Trophoblast cell (in vitro differentiated cells and primary cell): ENCODE measurements around the gene STIM1.

Experiments
- DNase-seq, 2 donors: peaks; one replicate each; pipeline ENCODE4 v3.0.0-alpha.2; 2016
- H2AFZ ChIP-seq: 2 replicates; pipeline ENCODE4 v1.6.1; 2013; ENCODE audit warnings: low read length, moderate library complexity, mild to moderate bottlenecking; ENCODE audit not compliant: insufficient read depth, poor library complexity
- H2AK5ac ChIP-seq: 2 replicates; pipeline ENCODE4 v1.6.1; 2013; ENCODE audit warnings: mild to moderate bottlenecking, low read length
- H2BK120ac ChIP-seq: 2 replicates; pipeline ENCODE4 v1.6.1; 2013; ENCODE audit warnings: low read length, mild to moderate bottlenecking, moderate library complexity; ENCODE audit not compliant: insufficient read depth, poor library complexity
- H2BK12ac ChIP-seq: 2 replicates; pipeline ENCODE4 v1.6.1; 2013; ENCODE audit warnings: mild to moderate bottlenecking, low read length, moderate library complexity
- H2BK5ac ChIP-seq: 2 replicates; pipeline ENCODE4 v1.6.1; 2013; ENCODE audit warnings: low read length, low read depth, moderate library complexity, mild to moderate bottlenecking; ENCODE audit not compliant: poor library complexity
- H3K14ac ChIP-seq: 2 replicates; pipeline ENCODE4 v1.6.1; 2013; ENCODE audit warnings: mild to moderate bottlenecking, low read length
- H3K18ac ChIP-seq: 2 replicates; pipeline ENCODE4 v1.6.1; 2013; ENCODE audit warnings: mild to moderate bottlenecking, low read length
- H3K23ac ChIP-seq: 2 replicates; pipeline ENCODE4 v1.6.1; 2013; ENCODE audit warnings: low read length
- H3K27ac ChIP-seq: 2 replicates; pipeline ENCODE4 v1.5.1; 2013; ENCODE audit warnings: low read depth, mild to moderate bottlenecking, inconsistent platforms, low read length, moderate library complexity
- H3K27me3 ChIP-seq: 2 replicates; pipeline ENCODE4 v1.6.1; 2013; ENCODE audit warnings: inconsistent platforms, mild to moderate bottlenecking, low read length, moderate library complexity; ENCODE audit not compliant: insufficient read depth
- H3K36me3 ChIP-seq, 2 experiments: 1 replicate in 1 of 2; 2 replicates in 1 of 2; pipeline ENCODE4 v1.6.1; 2013; ENCODE audit warnings: low read length in 2 of 2, mild to moderate bottlenecking in 2 of 2, moderate library complexity in 1 of 2; ENCODE audit not compliant: insufficient read depth in 2 of 2, control insufficient read depth in 1 of 2
- H3K4ac ChIP-seq: 2 replicates; pipeline ENCODE4 v1.6.1; 2013; ENCODE audit warnings: low read depth, mild to moderate bottlenecking, low read length, moderate library complexity
- H3K4me1 ChIP-seq, 2 experiments: 1 replicate in 1 of 2; 2 replicates in 1 of 2; pipeline ENCODE4 v1.6.1; 2013; ENCODE audit warnings: low read length in 2 of 2, mild to moderate bottlenecking in 2 of 2, moderate library complexity in 1 of 2; ENCODE audit not compliant: insufficient read depth in 2 of 2, control insufficient read depth in 1 of 2
- H3K4me2 ChIP-seq: 2 replicates; pipeline ENCODE4 v1.6.1; 2013; ENCODE audit warnings: inconsistent platforms, mild to moderate bottlenecking, low read length, moderate library complexity
- H3K4me3 ChIP-seq: 2 replicates; pipeline ENCODE4 v1.5.1; 2013; ENCODE audit warnings: mild to moderate bottlenecking, low read depth, low read length, inconsistent platforms
- H3K79me1 ChIP-seq: one replicate; pipeline ENCODE4 v1.6.1; 2013; ENCODE audit warnings: low read length
- H3K79me2 ChIP-seq: 2 replicates; pipeline ENCODE4 v1.6.1; 2013; ENCODE audit warnings: low read length, mild to moderate bottlenecking; ENCODE audit not compliant: control insufficient read depth, insufficient read depth, poor library complexity
- H3K9ac ChIP-seq: 2 replicates; pipeline ENCODE4 v1.6.1; 2013; ENCODE audit warnings: mild to moderate bottlenecking, low read length
- H3K9me3 ChIP-seq: 2 replicates; pipeline ENCODE4 v1.6.1; 2013; ENCODE audit warnings: low read depth, mild to moderate bottlenecking, control low read depth, inconsistent platforms, low read length; ENCODE audit not compliant: insufficient read depth
- H4K12ac ChIP-seq: 2 replicates; pipeline ENCODE4 v1.6.1; 2013; ENCODE audit warnings: low read depth, mild to moderate bottlenecking, low read length, moderate library complexity
- H4K8ac ChIP-seq: 2 replicates; pipeline ENCODE4 v1.6.1; 2013; ENCODE audit warnings: low read depth, mild to moderate bottlenecking, low read length, moderate library complexity
- H4K91ac ChIP-seq: one replicate; pipeline ENCODE4 v1.6.1; 2013; ENCODE audit warnings: low read depth, mild to moderate bottlenecking, low read length, moderate library complexity
- WGBS: extraction: QIAGEN DNeasy Blood & Tissue Kit; methylation state at CpG from one replicate; pipeline ENCODE4 v1.1.7; 2013; ENCODE audit warnings: missing lambda C conversion rate; ENCODE audit not compliant: insufficient read length, insufficient coverage; ENCODE audit errors: extremely low coverage; 5-methylcytosine and 5-hydroxymethylcytosine counted together

Gene STIM1

GRCh38 chr11:4092026-4092425 is 236.6 kb downstream of the STIM1 start:
- Histone ChIP-seq H3K36me3 (peaks cover 4 to 9% of the 10 kb centered on the region in 2 experiments), H4K8ac (no peak overlapping the region), H2AFZ (no peak overlapping the region), H4K91ac (no peak overlapping the region), H2BK12ac (no peak overlapping the region), H3K79me2 (peaks cover 4% of the 10 kb centered on the region), H3K4ac (no peak overlapping the region), H2BK120ac (no peak overlapping the region), H2BK5ac (no peak overlapping the region), H3K4me3 (peak overlapping the region; percentile 25), H3K18ac (no peak overlapping the region), H2AK5ac (no peak overlapping the region), H3K79me1 (peaks cover 10% of the 10 kb centered on the region), H3K27me3 (no peaks in the 10 kb centered on the region), H3K9me3 (no peaks in the 10 kb centered on the region), H3K4me2 (no peak overlapping the region), H3K4me1 (peaks cover 3 to 7% of the 10 kb centered on the region in 2 experiments), H3K9ac (no peak overlapping the region), H4K12ac (no peak overlapping the region), H3K27ac (no peak overlapping the region), H3K14ac (no peak overlapping the region), H3K23ac (no peak overlapping the region)
- no peak for DNase-seq
- no CpG with 5 or more reads among the region's 2 CpGs for WGBS

- no peaks in the 10 kb centered on the region for H3K9me3 ChIP-seq
- no peak overlapping the region for H2AK5ac ChIP-seq
- H3K23ac ChIP-seq = no peak overlapping the region
- H4K8ac ChIP-seq = peak overlapping the region; percentile 81
- H2BK120ac ChIP-seq = peak overlapping the region; percentile 44
- DNase-seq = no peak
- H3K4me1 ChIP-seq = peaks cover 3 to 7% of the 10 kb centered on the region in 2 experiments
- no CpG with 5 or more reads among the region's 25 CpGs for WGBS
- peak overlapping the region; percentile 80 for H3K4me3 ChIP-seq
- peak overlapping the region; percentile 70 for H3K4me2 ChIP-seq
- no peak overlapping the region for H4K12ac ChIP-seq
- peaks cover 10% of the 10 kb centered on the region for H3K79me1 ChIP-seq
- peak overlapping the region; percentile 4 for H3K14ac ChIP-seq
- peak overlapping the region; percentile 53 for H2AFZ ChIP-seq
- peaks cover 4% of the 10 kb centered on the region for H3K79me2 ChIP-seq
- H2BK5ac ChIP-seq = peak overlapping the region; percentile 4
- H3K27me3 ChIP-seq = no peaks in the 10 kb centered on the region
- no peak overlapping the region for H2BK12ac ChIP-seq
- H3K27ac ChIP-seq = peak overlapping the region; percentile 54
- H3K4ac ChIP-seq = peak overlapping the region; percentile 10
- peaks cover 4 to 9% of the 10 kb centered on the region in 2 experiments for H3K36me3 ChIP-seq
- H3K9ac ChIP-seq = peak overlapping the region; percentile 90
- no peak overlapping the region for H3K18ac ChIP-seq
- H4K91ac ChIP-seq = peak overlapping the region; percentile 60
Measured at GRCh38 chr11:4093519-4094347, 238.3 kb downstream of the STIM1 start.

GRCh38 chr11:4094348-4095291 is 239.2 kb downstream of the STIM1 start, which contains the start of gene RRM1:
TSS of gene RRM1 (plus strand) at chr11:4094799. CDS start at chr11:4095013, 214 bp downstream.
- no peak within 1 kb of the TSS for H3K23ac ChIP-seq
- H2AFZ ChIP-seq = peak within 1 kb of the TSS; percentile 87
- no peak within 1 kb of the TSS for H2BK12ac ChIP-seq
- peak within 1 kb of the TSS; percentile 91 for H4K12ac ChIP-seq
- peak within 1 kb of the TSS; percentile 91 for H3K4me2 ChIP-seq
- H3K18ac ChIP-seq = peak within 1 kb of the TSS; percentile 70
- peaks cover 4% of the 10 kb centered on the region for H3K79me2 ChIP-seq
- peak within 1 kb of the TSS; percentile 63 for H3K27ac ChIP-seq
- peaks cover 4 to 9% of the 10 kb centered on the region in 2 experiments for H3K36me3 ChIP-seq
- peak within 1 kb of the TSS; percentile 80 for H3K4me3 ChIP-seq
- H3K4ac ChIP-seq = peak within 1 kb of the TSS; percentile 80
- peak within 1 kb of the TSS; percentile 66 for H4K91ac ChIP-seq
- H3K79me1 ChIP-seq = peaks cover 10% of the 10 kb centered on the region
- peaks cover 3 to 7% of the 10 kb centered on the region in 2 experiments for H3K4me1 ChIP-seq
- H3K27me3 ChIP-seq = no peaks in the 10 kb centered on the region
- WGBS = no CpG with 5 or more reads among the region's 74 CpGs
- peak within 1 kb of the TSS; percentile 68 for H2BK120ac ChIP-seq
- peak within 1 kb of the TSS; percentile 64 for H2BK5ac ChIP-seq
- H4K8ac ChIP-seq = peak within 1 kb of the TSS; percentile 90
- H3K14ac ChIP-seq = peak within 1 kb of the TSS; percentile 83
- DNase-seq = peak; percentile 95 to 97
- H3K9me3 ChIP-seq = no peaks in the 10 kb centered on the region
- no peak within 1 kb of the TSS for H2AK5ac ChIP-seq
- peak within 1 kb of the TSS; percentile 90 for H3K9ac ChIP-seq

DNA sequence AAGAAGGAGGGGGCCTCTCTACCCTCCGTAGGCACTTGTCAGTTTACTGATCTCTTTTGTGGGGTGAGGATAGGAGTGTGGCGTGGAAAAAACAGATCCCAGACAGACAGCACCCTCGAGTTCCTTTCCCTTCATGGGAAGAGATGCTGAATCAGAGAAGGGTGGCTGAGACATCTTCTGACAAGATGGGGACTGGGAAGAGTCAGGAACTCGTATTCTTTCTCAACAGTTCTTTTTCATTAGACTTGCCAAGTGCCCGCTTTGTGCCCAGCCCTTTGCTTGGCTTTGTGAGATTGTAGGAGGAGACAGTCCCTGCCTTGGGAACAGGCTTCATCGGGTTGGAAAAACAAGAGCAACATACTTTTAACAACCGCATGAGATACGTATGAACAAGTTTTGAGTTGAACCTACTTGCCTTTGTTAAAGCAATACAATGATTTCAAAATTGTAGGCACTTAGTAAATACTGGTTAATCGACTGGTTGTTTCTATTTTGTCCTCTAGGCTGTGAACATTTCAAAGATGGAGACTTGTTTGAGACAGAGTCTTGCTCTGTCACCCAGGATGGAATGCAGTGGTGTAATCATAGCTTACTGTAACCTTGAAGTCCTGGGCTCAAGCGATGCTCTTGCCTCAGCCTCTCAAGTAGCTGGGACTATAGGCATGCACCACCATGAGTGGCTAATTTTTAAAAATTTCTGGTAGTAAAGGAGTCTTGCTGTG is 240.2 kb downstream of the STIM1 start:
- Histone ChIP-seq H3K79me1 (peaks cover 10% of the 10 kb centered on the region), H2BK12ac (no peak overlapping the region), H3K79me2 (peaks cover 4% of the 10 kb centered on the region), H3K4me3 (peak overlapping the region; percentile 80), H3K4me2 (peak overlapping the region; percentile 91), H4K91ac (no peak overlapping the region), H3K23ac (no peak overlapping the region), H3K9me3 (no peaks in the 10 kb centered on the region), H3K36me3 (peaks cover 4 to 9% of the 10 kb centered on the region in 2 experiments), H4K8ac (no peak overlapping the region), H3K4ac (peak overlapping the region; percentile 19), H2AK5ac (no peak overlapping the region), H3K18ac (no peak overlapping the region), H4K12ac (no peak overlapping the region), H3K27me3 (no peaks in the 10 kb centered on the region), H3K14ac (no peak overlapping the region), H2BK5ac (no peak overlapping the region), H2BK120ac (no peak overlapping the region), H2AFZ (no peak overlapping the region), H3K9ac (peak overlapping the region; percentile 44), H3K27ac (no peak overlapping the region), H3K4me1 (peaks cover 3 to 5% of the 10 kb centered on the region in 2 experiments)
- WGBS = no CpG with 5 or more reads among the region's 10 CpGs
- DNase-seq = peak; percentile 73 to 80
